Retinal pigment epithelial cell (primary cell): ENCODE measurements around the gene ZNF660.

Source experiments
- DNase-seq: peaks from one replicate; pipeline ENCODE4 v3.0.0-alpha.2; 2010; ENCODE audit warnings: low read depth
- H3K4me3 ChIP-seq: 2 replicates; pipeline ENCODE4 v1.5.1; 2011; ENCODE audit warnings: mild to moderate bottlenecking, low read length, control low read depth, moderate library complexity
- CTCF ChIP-seq: conservative IDR thresholded peaks from 2 replicates; pipeline ENCODE4 v1.5.1; 2011; ENCODE audit warnings: low read depth, low read length, control low read depth, inconsistent platforms

ZNF660 gene

GRCh38 chr3:44647771-44648170, 63.0 kb downstream of the ZNF660 start:
- H3K4me3 ChIP-seq: no peak overlapping the region
- no peak for TF ChIP-seq CTCF
- DNase-seq: no peak

GRCh38 chr3:44648564-44649229, 63.9 kb downstream of the ZNF660 start, which contains the start of gene ZNF35:
TSS of gene ZNF35 (plus strand) at chr3:44648732. CDS start at chr3:44651068, 2,336 bp downstream.
- TF ChIP-seq CTCF: no peak
- DNase-seq: peak; percentile 74
- H3K4me3 ChIP-seq: peak within 1 kb of the TSS; percentile 92
